Ascending aorta (tissue), 2 donors: ENCODE results near the gene NOSIP. TPM values are rescaled to one million over a fixed set of nuclear protein-coding genes. Genes with fewer than 3 reads are reported as not detected.

Source experiments
- DNase-seq, 2 donors: peaks; one replicate each; pipeline ENCODE4 v3.0.0-alpha.2; 2019; ENCODE audit warnings: low spot score in 2 of 2
- H3K27ac ChIP-seq, 2 donors: fragments of 200-600 bp; sonication (generic); one replicate each; pipeline ENCODE4 v1.5.1; 2016 to 2017; ENCODE audit warnings: mild to moderate bottlenecking in 1 of 2
- H3K27me3 ChIP-seq: fragments of 200-600 bp; sonication (generic); one replicate; pipeline ENCODE4 v1.5.1; 2017
- H3K36me3 ChIP-seq, 2 donors: fragments of 200-600 bp; sonication (generic); one replicate each; pipeline ENCODE4 v1.5.1; 2016
- H3K4me1 ChIP-seq, 2 donors: fragments of 200-600 bp; sonication (generic); one replicate each; pipeline ENCODE4 v1.5.1; 2016 to 2017; ENCODE audit warnings: mild to moderate bottlenecking in 1 of 2
- H3K4me3 ChIP-seq, 2 donors: fragments of 200-600 bp; sonication (generic); one replicate each; pipeline ENCODE4 v1.5.1; 2016 to 2017; ENCODE audit warnings: mild to moderate bottlenecking in 1 of 2
- H3K9me3 ChIP-seq, 2 donors: fragments of 200-600 bp; sonication (generic); one replicate each; pipeline ENCODE4 v1.5.1; 2016
- CTCF ChIP-seq, 3 experiments: fragments of 200-600 bp in 2 of 3; fragments of 450-650 bp in 1 of 3; sonication (generic) in 2 of 3; IDR thresholded peaks; one replicate each; pipeline ENCODE4 v1.5.1; 2016 to 2019; ENCODE audit warnings: antibody characterized with exemption in 3 of 3, mild to moderate bottlenecking in 1 of 3, moderate library complexity in 1 of 3
- intact Hi-C: fragments of 100-400 bp; cut with DNase I; formaldehyde crosslinking; loops from one replicate; pipeline ENCODE4 v1.15.1; 2023
- total RNA-seq: library from RNA; depleted of rRNA; stranded (reverse); fragments of >200 nt; gene quantifications from one replicate; pipeline ENCODE4 v1.1.0, GENCODE V29; 2016

The NOSIP gene
- total RNA-seq, 1 donor from 2014 or later, result 85.3 TPM

GRCh38 chr19:49528211-49528771, 52.1 kb downstream of the NOSIP start:
- TF ChIP-seq CTCF (IDR thresholded peaks at IDR 0.05), result no peak
- H3K27me3 ChIP-seq, result no peaks in the 10 kb centered on the region
- intact Hi-C loops, result no loop called here
- peak in 1 of 2 donors; percentile 75 for DNase-seq
- H3K36me3 ChIP-seq, result peaks cover 18 to 22% of the 10 kb centered on the region in 2 donors
- peak overlapping the region; percentile 71 to 81 for H3K27ac ChIP-seq
- H3K4me3 ChIP-seq, result peak overlapping the region; percentile 44 to 74
- peaks cover 3 to 7% of the 10 kb centered on the region in 2 donors for H3K4me1 ChIP-seq
- no peaks in the 10 kb centered on the region for H3K9me3 ChIP-seq

- intact Hi-C loops, result no loop called here
These were observed 55.4 kb downstream of the NOSIP start for GRCh38 chr19:49524812-49525455.

GRCh38 chr19:49520705-49521319, 59.5 kb downstream of the NOSIP start:
- H3K4me1 ChIP-seq, result no peaks in the 10 kb centered on the region
- H3K9me3 ChIP-seq, result no peaks in the 10 kb centered on the region
- peak overlapping the region; percentile 13 to 42 for H3K27ac ChIP-seq
- DNase-seq, result no peak
- intact Hi-C loops, result no loop called here
- no peaks in the 10 kb centered on the region for H3K27me3 ChIP-seq
- no peak for TF ChIP-seq CTCF (IDR thresholded peaks at IDR 0.05)
- peaks cover 11 to 13% of the 10 kb centered on the region in 2 donors for H3K36me3 ChIP-seq
- H3K4me3 ChIP-seq, result no peak overlapping the region

More at GRCh38 chr19:49524812-49525455, 55.4 kb downstream of the NOSIP start:
- H3K4me1 ChIP-seq, result peaks cover 0 to 4% of the 10 kb centered on the region in 2 donors
- DNase-seq, result no peak
- H3K36me3 ChIP-seq, result peaks cover 7 to 11% of the 10 kb centered on the region in 2 donors
- H3K27me3 ChIP-seq, result no peaks in the 10 kb centered on the region
- TF ChIP-seq CTCF (IDR thresholded peaks at IDR 0.05), result no peak
- H3K4me3 ChIP-seq, result no peak overlapping the region
- no peaks in the 10 kb centered on the region for H3K9me3 ChIP-seq
- H3K27ac ChIP-seq, result no peak overlapping the region

GRCh38 chr19:49518033-49518432, 62.3 kb downstream of the NOSIP start:
- H3K9me3 ChIP-seq, result no peaks in the 10 kb centered on the region
- intact Hi-C loops, result no loop called here
- DNase-seq, result no peak
- H3K4me1 ChIP-seq, result peaks cover 0 to 7% of the 10 kb centered on the region in 2 donors
- no peak for TF ChIP-seq CTCF (IDR thresholded peaks at IDR 0.05)
- no peak overlapping the region for H3K4me3 ChIP-seq
- no peak overlapping the region for H3K27ac ChIP-seq
- H3K36me3 ChIP-seq, result peaks cover 0 to 7% of the 10 kb centered on the region in 2 donors
- H3K27me3 ChIP-seq, result no peaks in the 10 kb centered on the region

- peaks cover 7 to 8% of the 10 kb centered on the region in 2 donors for H3K4me1 ChIP-seq
- intact Hi-C loops, result no loop called here
- TF ChIP-seq CTCF (IDR thresholded peaks at IDR 0.05), result no peak
- H3K27ac ChIP-seq, result no peak overlapping the region
- H3K27me3 ChIP-seq, result no peaks in the 10 kb centered on the region
- no peaks in the 10 kb centered on the region for H3K9me3 ChIP-seq
- H3K4me3 ChIP-seq, result no peak overlapping the region
- DNase-seq, result peak; percentile 41 to 80
- H3K36me3 ChIP-seq, result peaks cover 0 to 7% of the 10 kb centered on the region in 2 donors
These were observed 64.6 kb downstream of the NOSIP start for GRCh38 chr19:49515767-49516166.
